Stimulated activated CD4-positive, alpha-beta T cell treated with anti-CD3 and anti-CD28 coated beads, Interleukin-1b, Interleukin-23, amount 100 ng/mL, for 48 hours (primary cell): ENCODE results near the gene CPM.
"Not testable (repeated sequence)": the region's sequence is repeated elsewhere in the genome, so short reads cannot be mapped to it uniquely, and the experiment has no call there.

ENCODE experiments used
- DNase-seq: peaks from one replicate; pipeline ENCODE4 v3.0.0-alpha.2; 2020

CPM gene

GRCh38 chr12:68876461-68876860 is 56.5 kb downstream of the CPM start:
- no peak for DNase-seq

DNA sequence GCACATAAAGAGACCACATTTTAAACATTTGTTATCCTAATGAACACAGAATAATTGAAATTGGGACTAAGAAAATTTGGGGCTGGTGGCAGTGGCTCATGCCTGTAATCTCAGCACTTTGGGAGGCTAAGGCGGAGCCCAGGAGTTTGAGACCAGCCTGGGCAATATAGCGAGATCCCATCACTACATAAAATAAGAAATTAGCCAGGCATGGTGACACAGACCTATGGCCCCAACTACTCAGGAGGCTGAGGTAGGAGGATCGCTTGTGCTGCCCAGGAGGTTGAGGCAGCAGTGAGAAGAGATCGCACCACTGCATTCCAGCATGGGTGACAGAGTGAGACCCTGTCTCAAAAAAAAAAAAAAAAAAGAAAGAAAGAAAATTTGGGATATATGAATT is 59.7 kb downstream of the CPM start:
- DNase-seq, result no peak

DNA sequence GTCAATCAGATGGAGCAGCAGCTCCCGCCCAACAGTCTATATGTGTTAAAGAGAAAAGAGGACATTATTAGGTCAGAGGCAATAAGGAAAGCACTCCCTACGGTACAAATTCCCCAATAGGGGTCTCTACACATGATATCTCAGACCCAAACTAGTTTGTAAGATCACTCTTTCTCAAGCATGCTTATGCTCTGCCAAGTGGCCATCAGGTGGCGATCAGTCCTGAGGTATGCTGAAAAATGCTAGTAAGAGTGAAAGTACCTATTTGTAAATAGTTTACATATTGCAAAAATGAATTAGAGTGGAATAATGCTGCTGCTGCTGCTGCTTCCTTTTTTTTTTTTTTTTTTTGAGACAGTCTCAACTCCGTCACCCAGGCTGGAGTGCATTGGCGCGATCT is 61.0 kb downstream of the CPM start:
- DNase-seq, result peak; percentile 12

- no peak for DNase-seq
Observed at GRCh38 chr12:68871396-68871795, 61.6 kb downstream of the CPM start.

- DNase-seq, result no peak
Observed at GRCh38 chr12:68870443-68870842, 62.5 kb downstream of the CPM start.

- no peak for DNase-seq
Observed at GRCh38 chr12:68870011-68870410, 63.0 kb downstream of the CPM start.

GRCh38 chr12:68868043-68868790 is 64.8 kb downstream of the CPM start:
- no peak for DNase-seq

GRCh38 chr12:68867606-68868005 is 65.4 kb downstream of the CPM start:
- no peak for DNase-seq

DNA sequence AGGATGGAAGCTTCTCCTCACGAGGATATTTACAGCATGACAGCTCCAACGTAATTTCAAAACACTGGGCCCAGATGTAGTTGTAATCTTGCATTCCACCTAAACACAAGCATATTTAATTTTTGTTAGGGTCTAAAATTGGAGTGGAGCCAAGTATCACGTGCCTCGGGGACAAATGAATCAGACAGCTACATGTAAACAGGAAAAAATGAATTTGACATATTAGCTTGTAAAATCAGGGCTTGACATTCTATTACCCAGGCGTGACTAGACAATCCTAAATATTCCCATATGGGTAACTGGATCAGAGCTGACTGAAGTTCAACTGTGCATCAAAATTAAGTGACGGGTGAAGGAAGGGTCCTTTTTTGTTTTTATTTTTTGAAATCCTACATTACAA is 66.0 kb downstream of the CPM start:
- DNase-seq, result no peak

DNA sequence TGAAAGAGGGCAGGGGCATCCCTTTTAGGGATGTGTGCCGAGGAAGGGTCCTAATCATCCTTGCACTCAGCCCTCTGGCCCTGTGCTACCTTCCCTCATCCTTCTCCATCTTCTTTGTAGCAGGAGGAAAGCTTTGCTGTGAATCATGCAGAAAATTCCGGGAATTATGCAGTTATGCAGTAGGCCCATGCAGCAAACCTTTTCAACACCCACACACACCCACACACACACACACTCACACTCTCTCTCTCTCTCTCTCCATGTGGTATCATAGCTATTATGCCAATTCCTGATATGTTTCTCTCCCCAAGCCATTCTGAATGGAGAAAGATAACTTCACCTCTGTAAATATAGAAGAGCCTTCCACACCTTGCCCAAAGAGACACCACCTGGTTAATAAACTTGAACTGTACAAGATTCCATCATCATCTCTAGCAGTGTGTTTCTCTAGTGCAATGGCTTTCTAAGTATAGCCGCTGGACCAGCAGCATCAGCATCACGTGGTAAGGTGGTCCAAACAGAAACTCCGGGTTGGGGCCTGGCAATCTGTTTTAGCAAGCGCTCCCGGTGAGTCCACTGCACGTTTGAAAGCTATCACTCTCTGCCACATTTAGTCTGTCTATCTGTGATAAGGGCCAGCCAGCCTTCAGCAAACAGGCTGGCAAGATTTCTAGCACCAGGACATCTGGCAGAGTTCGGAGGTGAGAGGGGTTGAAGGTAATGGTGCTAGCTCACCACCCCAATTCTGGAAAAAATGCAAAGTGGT is 67.4 kb downstream of the CPM start:
- DNase-seq, result no peak

- DNase-seq, result no peak
Observed at GRCh38 chr12:68864604-68865003, 68.4 kb downstream of the CPM start.

- not testable (repeated sequence) for DNase-seq
Observed at GRCh38 chr12:68863886-68864454, 69.0 kb downstream of the CPM start.

DNA sequence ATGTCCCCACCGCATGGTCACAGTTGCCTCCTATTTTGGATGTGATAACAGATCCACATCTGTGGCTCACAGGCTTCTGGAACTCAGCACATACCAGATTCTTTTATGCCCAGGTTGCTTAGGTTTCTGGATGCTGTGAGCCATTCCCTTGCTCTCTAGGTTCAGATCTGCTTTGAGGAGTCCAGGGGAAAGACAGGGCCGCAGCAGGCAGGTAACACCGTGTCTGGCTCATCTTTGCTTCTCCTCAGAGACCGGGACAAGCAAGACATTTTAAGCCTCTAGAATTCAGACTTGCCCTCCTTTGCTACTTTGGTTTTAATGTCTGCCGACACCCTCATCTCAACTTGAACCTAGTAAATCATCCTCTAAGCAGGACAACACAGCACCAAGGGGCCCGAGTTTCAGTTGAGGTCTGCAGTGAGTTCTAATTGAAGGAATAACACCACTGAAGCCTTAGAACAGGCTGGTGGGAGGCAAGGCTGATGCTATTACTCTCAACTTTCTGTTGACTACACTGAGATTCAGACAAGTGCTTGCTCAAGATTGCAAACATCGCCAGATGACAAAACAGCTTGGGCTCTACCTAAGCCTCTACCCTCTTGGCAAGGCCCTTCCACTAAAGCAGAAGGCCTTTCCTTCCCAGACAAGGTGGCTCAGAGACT is 69.7 kb downstream of the CPM start:
- no peak for DNase-seq

- DNase-seq, result no peak
Observed at GRCh38 chr12:68861890-68862289, 71.1 kb downstream of the CPM start.

- no peak for DNase-seq
Observed at GRCh38 chr12:68856510-68856909, 76.5 kb downstream of the CPM start.

DNA sequence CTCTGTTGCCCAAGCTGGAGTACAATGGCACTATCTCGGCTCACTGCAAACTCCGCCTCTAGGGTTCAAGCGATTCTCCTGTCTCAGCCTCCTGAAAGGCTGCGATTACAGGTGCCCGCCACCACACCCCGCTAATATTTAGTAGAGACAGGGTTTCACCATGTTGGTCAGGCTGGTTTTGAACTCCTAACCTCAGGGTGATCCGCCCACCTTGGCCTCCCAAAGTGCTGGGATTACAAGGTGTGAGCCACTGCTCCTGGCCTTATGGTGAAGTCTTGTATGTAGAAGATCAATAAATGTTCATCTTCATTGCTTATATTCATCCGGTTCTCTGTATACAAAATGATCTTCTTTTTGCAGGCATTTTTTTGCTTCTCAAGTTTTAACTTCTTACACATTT is 77.2 kb downstream of the CPM start:
- no peak for DNase-seq

GRCh38 chr12:68855111-68855510 is 77.9 kb downstream of the CPM start:
- no peak for DNase-seq

DNA sequence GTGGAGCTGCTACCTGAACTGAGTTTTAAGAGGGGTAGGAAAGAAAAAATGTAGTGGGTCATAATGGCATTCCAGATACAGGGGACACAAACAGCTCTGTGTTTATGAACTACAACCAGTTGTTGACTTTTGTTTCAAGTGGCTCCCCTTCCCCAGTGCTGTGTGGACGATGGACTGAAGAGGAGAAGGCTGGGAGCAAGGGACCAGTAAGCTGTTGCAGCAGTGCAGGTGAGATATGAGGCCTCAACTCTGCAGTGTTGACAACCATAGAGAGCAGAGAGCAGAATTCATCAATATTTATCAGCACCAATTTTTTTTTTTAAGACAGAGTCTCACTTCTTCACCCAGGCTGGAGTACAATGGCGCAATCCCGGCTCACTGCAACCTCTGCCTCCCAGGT is 78.4 kb downstream of the CPM start:
- no peak for DNase-seq

DNA sequence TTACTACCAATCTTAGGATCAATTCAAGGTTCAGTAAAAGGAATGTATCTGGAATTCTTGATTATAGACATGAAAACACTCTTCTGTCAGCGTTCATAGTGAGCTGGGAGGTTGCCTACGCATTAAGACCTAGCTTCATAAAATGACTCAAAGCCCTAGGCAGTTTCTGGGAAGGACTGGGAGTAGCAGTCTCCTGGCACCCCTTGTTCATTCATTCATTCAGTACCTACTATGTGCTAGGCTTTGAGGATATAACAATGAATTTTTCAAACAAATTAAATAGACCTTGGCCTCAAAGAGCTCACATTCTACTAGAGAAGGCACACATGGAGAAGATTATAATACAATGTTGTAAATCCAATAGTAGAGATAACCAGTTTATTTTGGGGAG is 78.9 kb downstream of the CPM start:
- no peak for DNase-seq

GRCh38 chr12:68853396-68854077 is 79.4 kb downstream of the CPM start:
- DNase-seq, result no peak

DNA sequence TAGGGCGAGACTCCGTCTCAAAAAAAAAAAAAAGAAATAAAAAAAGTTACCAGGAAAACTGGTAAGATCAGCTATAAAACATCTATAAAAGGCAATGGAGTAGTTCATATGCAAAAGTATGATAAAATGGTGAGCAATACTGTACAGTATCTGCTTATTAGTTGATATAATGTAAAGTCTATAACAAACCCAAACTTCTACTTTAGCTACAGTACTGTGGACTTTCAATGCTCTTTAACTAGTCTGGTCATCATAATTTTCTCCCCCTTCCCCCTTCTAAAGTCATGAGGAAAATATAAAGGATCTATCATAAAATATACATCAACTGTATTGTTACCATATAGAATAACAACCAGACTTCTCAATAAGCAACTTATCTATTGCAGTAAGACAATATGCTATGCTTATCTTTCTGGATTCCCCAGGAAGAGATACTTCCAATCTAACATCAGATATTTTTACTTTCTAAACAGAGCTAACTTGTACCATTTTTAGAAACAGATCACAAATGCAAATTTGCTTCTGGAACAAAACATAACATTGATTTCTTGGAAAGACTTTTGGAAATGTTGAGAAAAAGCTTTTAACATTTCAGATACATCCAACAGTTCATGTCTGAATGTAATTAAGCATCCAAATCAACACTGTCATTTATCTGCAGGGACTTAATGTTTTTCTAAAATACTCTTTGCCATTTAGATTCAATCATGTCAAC is 81.2 kb downstream of the CPM start:
- DNase-seq, result no peak

DNA sequence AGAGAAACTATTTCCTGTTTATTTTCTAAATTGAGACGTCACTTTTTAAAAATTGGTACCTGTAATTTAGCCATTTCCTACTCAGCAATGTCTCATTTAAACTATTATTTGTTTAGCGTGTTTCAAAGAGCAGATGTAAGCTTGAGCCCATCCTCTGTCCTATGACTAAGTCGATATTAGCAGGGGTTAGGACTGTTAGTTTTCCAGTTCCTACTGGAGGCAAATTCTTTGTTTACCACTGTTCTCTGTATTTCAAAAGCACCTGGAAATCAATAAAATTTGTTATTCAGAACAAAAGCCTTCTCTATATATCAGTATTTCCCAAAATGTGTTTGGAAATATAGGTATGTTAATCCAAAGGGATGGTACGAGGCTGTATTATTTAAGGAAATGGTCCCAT is 82.6 kb downstream of the CPM start:
- DNase-seq, result no peak
